SK-N-MC (cell line): Measurements from ENCODE around the gene VAV2.

Experiments used
- EZH2 ChIP-seq: fragments of 200-600 bp; sonication (generic); IDR thresholded peaks from one replicate; pipeline ENCODE4 v1.6.1; 2017; ENCODE audit warnings: antibody characterized with exemption
- POLR2AphosphoS5 ChIP-seq: IDR thresholded peaks from 2 replicates; pipeline ENCODE4 v1.6.1; 2012; ENCODE audit warnings: mild to moderate bottlenecking, low read depth, low read length, borderline replicate concordance

GRCh38 chr9:134029248-134030226 lies 37.4 kb upstream of the VAV2 start:
- TF ChIP-seq POLR2AphosphoS5 = no peak
- TF ChIP-seq EZH2 = no peak
